Stimulated activated CD4-positive, alpha-beta T cell treated with anti-CD3 and anti-CD28 coated beads, Interleukin-4, amount 100 ng/mL, for 48 hours (primary cell): ENCODE results near the gene FZD10.

Experiments used
- DNase-seq, 2 donors: peaks; one replicate each; pipeline ENCODE4 v3.0.0-alpha.2; 2020; ENCODE audit warnings: low read depth in 2 of 2

FZD10 gene

DNA sequence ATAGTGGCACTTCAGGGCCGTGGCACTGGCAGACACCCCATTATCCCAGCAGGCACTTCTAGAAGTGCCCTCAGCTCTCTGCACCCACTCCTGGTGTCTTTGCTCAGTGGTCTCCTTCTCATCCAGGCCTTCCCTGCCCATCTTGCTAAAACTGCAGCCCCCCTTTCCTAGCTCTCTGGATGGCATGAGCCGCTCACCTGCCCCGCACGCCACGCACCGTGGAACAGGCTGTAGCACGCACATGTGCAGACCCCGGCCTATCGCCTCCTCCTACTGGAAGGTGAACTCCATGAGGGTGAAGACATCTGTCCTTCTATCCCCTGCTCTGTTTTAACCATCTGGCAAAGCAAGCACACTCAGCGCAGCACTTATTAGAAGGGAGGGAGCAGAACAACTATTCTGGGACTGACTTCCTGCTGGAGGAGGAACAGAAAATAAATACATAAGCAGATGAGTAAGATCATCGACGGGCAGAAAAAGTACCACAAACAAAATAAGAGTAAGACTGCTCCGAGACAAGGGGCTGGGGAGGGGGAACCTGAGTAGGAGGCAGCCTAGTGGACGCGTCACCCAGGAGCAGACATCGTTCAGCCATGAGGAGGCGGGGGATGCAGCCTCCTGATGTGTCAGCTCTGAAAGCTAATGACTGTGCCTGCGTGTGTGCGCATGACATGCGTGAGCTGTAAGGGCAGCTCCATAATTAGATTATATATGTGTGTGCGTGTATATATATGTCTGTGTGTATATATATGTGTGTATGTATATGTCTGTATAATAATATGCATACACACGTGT lies 7.8 kb upstream of the FZD10 start:
- no peak for DNase-seq

DNA sequence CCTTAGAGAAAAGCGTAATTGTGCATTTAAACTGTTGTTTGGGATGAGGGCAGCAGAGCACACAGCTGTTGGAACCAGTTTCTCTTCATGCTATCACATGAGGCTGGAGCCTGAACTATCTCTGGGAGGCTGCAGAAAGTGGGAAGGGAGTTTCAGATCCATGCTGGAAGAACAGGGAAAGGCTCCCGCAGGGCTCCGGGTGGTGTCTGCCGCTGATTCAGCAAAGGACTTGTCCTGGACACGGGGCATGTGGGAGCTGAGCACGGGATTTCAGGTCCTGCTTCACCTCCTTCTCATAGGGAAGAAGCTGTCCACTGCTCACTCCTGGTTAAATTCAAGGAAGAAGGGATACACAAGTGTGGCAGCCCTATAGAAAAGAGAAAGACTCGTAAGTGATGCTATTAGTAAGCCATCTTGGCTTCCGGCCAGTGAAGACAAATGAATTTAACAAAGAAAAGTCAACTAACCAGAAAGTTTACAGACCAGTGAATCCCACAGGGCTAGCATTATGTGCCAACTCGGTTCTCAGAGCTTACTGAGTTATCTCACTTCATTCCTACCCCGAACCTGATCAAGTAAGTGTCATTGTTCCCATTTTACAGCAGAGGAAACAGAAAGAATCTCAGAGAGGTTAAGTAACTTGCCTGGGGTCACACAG lies 6.7 kb upstream of the FZD10 start:
- DNase-seq = no peak

DNA sequence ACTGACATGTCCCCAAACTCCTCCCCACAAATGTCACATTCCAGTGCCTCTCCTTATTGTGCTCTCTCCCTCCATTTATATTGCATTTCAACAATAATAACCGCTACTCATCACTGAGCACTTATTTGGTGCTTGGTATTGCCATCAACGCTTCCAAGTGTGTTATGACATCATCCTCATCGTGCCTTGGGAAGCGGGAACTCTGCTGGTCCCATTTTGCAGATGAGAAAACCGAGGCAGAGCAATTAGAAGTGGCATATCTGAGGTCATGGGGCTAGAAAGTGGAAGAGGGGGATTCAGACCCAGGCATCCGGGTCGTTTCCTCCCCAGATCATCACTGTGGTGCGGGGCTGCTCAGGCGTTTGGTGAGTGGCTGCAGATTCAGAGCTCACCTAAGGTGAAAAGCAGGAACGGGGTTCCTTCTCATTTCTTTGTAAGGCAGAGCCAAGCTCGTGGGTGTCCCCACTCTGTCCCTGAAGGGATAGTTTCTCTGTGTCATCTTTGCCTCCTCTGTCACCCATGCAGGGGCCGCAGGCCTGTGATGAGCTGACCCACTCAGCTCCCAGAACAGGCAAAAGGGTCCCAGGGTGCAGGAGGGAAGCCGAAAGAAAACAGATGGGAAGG lies 5.5 kb upstream of the FZD10 start:
- no peak for DNase-seq

DNA sequence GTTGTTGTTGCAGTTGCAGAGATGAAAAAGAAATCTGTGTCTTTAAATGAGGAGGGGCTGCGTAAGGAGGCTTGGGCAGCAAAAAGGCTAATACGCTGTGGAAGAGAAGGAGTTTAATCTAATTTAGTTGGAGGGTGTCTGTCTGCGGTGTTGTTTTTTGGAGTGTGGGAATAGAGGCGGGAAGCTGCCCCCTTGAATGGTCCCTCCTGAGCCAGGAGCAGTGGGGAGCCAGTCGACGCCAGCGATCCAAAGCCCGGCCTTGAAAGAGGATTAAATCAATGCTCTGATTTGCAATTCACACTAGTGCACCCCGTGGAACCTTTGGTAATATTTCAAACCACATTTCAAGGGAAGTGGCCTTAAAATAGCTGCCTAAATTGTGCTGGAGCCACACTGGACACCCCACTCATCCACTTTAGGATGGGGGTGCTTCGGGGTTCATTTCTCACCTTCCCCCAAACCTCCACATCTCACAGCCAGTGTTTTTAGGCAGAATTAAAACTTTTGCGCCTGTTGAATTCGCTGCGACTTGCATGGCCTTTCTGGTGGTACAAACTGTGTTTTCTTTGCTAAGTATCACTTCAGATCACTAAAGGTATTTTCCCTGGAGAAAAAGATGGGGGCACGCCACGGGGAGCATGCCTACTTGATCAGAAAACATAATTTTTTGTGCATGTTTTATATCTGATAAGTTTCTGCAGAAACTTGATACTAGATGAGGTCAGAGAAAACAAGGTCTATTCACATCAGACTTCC lies 4.1 kb upstream of the FZD10 start:
- no peak for DNase-seq

DNA sequence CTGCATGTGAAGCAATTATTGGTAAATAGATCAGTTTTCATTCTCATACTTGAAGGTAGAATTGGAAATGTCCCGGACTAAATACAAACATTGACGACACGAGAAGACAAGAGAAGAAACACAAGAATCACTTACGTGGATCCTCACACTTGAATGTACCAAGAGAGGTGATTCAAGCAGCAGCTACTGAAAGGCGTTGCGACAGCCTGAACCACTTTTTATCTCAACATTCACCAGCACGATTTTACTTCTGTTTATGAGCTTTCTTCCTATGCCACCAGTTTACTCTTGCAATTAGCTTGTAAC lies 3.6 kb upstream of the FZD10 start:
- no peak for DNase-seq

DNA sequence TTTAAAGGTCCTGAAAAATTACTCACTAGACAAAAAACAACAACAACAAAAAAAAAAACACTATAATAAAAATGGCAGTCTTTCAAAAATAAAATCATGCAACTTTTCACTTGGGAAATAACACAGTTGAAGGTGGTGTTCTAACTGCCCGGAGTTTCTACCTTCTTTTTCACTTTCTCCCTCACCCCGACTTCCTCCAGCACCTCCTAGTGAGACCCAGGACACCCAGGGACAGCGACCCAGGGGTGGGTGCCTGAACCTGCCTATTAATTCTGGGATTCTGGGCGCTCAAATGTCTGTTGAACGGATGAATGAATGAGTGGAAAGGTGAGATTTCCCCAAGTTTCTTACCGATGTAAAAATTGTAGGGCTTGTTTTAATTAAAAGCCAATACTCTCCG lies 2.0 kb upstream of the FZD10 start:
- DNase-seq = no peak

DNA sequence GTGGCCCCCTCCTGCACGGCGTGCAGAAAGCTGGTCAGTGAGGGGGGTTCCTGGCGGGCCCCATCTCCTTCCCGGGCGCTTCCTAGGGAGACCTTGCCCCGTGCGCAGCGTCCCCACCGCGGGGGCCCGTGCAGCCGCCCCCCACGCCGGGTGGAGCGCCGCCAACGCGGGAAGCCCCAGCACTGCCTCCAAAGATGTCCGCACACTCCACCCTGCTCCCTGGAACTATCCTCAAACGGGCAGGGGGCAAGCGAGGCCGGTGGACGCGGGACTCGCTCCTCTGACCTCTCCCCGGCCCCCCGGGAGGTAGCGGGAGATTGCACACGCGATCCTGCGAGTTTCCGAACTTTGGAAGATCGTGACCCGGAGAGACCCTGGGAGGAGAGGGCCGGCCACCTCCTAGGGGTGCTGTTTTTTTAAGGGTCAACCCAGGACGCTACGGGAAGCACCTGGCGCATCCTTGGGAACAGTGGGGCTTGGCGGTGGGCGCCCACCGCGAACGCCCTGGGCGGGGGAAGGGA lies 1.5 kb upstream of the FZD10 start:
- DNase-seq = no peak

DNA sequence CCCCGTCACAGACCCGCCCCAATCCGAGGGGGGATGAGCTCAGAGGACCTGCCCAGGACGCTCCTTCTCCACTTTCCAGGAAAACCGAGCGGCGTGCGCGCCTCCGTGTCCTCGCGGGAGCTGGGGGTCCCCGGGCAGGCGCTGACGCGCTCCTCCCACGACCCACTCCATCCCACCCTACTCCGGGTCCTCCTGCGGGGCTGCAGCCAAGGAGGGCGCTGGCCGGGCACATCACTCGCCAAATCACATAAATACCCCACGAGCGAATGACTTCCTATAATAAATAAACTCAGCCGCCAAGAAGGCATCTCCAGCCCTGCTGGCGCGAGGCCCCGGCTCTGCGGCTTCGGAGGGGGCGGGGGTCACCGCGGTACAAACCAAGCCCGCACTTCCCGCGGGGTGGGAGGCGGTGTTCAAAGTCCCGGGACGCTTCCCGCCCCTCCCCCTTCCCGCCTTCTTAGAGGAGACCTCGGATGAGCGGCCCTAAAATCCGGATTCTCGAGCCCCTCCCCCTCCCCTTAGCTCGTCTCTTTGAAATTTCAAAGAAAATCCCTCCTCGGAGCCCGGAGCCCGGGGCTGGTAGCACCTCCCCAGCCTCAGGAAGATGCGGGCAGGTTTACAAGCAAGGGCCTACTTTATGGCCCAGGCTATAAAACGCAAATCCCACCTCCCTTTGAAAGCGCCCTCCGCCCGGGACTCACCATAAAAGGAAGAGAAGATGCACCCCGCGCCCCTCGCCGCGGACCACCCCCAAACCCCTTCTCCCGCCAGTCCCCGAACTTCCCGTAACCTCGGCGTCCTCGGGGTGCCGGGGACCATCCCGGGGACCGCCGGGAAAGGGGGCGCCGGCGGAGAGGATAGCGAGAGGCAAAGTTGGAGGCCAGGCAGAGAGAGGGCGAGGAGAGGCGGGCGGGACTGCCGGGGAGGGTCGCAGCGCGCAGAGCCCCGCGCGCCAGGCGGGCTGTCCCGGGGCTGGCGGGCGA lies 712 bp upstream of the FZD10 start:
- DNase-seq = no peak

DNA sequence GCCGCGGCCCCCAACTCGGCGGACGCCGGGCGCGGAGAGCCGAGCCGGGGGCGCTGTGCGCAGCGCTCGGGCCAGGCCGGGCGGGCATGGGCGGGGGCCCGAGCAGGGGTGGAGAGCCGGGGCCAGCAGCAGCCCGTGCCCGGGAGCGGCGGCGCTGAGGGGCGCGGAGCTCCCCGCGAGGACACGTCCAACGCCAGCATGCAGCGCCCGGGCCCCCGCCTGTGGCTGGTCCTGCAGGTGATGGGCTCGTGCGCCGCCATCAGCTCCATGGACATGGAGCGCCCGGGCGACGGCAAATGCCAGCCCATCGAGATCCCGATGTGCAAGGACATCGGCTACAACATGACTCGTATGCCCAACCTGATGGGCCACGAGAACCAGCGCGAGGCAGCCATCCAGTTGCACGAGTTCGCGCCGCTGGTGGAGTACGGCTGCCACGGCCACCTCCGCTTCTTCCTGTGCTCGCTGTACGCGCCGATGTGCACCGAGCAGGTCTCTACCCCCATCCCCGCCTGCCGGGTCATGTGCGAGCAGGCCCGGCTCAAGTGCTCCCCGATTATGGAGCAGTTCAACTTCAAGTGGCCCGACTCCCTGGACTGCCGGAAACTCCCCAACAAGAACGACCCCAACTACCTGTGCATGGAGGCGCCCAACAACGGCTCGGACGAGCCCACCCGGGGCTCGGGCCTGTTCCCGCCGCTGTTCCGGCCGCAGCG lies 639 bp downstream of the FZD10 start:
- DNase-seq = no peak

DNA sequence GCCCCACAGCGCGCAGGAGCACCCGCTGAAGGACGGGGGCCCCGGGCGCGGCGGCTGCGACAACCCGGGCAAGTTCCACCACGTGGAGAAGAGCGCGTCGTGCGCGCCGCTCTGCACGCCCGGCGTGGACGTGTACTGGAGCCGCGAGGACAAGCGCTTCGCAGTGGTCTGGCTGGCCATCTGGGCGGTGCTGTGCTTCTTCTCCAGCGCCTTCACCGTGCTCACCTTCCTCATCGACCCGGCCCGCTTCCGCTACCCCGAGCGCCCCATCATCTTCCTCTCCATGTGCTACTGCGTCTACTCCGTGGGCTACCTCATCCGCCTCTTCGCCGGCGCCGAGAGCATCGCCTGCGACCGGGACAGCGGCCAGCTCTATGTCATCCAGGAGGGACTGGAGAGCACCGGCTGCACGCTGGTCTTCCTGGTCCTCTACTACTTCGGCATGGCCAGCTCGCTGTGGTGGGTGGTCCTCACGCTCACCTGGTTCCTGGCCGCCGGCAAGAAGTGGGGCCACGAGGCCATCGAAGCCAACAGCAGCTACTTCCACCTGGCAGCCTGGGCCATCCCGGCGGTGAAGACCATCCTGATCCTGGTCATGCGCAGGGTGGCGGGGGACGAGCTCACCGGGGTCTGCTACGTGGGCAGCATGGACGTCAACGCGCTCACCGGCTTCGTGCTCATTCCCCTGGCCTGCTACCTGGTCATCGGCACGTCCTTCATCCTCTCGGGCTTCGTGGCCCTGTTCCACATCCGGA lies 1.4 kb downstream of the FZD10 start:
- no peak for DNase-seq

DNA sequence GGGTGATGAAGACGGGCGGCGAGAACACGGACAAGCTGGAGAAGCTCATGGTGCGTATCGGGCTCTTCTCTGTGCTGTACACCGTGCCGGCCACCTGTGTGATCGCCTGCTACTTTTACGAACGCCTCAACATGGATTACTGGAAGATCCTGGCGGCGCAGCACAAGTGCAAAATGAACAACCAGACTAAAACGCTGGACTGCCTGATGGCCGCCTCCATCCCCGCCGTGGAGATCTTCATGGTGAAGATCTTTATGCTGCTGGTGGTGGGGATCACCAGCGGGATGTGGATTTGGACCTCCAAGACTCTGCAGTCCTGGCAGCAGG lies 1.9 kb downstream of the FZD10 start:
- DNase-seq = no peak

DNA sequence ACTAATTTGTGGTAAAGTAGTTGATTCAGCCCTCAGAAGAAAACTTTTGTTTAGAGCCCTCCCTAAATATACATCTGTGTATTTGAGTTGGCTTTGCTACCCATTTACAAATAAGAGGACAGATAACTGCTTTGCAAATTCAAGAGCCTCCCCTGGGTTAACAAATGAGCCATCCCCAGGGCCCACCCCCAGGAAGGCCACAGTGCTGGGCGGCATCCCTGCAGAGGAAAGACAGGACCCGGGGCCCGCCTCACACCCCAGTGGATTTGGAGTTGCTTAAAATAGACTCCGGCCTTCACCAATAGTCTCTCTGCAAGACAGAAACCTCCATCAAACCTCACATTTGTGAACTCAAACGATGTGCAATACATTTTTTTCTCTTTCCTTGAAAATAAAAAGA lies 2.7 kb downstream of the FZD10 start:
- DNase-seq = no peak

DNA sequence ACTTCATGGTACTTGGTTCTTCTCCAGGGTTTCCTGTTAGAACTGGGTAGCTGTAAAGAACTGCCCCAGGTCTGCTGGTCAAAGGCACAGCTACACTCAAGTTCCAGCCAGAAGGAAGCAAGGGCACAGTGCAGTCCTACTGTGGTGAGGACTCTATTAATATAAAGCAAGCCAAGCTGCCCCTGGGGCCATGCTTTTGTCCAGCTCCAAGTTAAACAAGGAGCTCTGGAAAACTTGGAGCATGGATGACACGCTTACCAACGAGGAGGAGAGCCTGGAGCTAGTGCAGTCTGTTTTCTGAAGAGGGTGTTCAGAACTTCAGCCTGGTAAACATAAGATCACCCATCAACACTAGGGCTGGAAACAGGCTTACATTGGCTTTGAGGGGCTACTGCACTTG lies 4.0 kb downstream of the FZD10 start:
- DNase-seq = no peak

DNA sequence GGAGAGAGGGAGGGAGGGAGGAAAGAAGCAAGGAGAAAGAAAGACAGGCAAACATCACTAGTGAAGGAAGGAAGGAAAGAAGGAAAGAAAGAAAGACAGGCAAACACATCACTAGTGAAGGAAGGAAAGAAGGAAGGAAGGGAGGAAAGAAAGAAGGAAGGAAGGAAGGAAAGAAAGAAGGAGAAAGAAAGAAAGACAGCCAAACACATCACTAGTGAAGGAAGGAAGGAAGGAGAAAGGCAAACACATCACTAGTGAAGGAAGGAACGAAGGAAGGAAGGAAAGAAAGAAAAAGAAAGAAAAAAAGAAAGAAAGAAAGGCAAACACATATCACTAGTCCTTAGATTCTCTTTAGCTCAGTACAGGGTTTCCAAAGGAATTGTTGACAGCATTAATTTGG lies 5.3 kb downstream of the FZD10 start:
- no peak for DNase-seq

DNA sequence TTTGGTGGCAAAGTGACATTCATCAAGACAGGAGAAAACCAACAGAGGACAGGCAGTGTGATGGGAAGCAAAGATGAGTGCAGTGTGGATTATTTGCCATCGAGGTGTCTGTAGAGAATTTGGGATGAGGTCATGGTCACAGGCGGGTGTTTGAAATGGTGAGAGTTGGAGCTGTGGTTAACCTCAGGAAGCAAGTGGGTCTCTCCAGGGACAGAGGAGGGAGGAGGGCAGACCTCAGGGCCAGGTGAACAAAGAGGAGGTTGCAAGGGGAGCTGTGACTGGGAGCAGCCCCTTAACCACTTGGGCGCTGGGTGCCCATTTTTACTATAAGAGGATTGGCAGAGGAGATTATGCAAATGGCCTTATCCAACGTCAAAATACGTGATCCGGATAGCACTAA lies 7.0 kb downstream of the FZD10 start:
- DNase-seq = no peak

DNA sequence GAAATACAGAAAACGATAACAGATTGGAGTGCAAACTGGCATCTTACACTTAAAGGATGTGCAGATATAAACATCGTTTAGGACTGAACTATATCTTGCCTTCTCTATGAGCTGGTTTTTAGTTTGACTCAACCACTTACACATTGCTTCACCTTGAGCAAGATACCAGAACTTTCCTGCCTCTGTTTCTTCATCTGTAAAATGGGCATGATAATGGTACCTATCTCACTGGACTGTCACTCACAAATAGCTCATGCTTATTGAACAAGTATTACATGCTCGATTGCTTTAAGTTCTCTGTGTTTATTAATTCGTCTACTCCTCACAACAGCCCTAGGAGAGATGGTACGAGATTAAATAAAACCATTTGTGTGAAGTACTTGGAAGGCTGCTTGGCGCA lies 7.7 kb downstream of the FZD10 start:
- DNase-seq = no peak

DNA sequence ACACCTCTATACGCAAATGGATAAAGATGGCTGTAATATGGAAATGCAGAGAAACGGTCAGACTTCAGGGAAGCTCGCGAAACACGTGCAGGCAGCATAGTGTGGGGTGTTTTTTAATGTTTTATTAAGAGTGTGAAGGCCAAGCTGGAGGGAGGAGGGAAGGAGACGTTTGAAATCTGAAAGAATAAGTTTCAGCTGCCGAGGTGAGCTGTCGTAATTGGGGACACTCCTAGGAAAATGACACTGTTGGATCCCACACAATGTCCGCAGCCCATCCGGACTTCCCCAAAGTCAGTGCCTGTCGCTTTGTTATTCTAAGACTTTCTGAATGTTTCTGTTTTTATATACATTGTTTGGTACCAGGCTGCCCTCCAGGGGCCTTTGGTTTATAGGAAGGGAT lies 8.3 kb downstream of the FZD10 start:
- no peak for DNase-seq

DNA sequence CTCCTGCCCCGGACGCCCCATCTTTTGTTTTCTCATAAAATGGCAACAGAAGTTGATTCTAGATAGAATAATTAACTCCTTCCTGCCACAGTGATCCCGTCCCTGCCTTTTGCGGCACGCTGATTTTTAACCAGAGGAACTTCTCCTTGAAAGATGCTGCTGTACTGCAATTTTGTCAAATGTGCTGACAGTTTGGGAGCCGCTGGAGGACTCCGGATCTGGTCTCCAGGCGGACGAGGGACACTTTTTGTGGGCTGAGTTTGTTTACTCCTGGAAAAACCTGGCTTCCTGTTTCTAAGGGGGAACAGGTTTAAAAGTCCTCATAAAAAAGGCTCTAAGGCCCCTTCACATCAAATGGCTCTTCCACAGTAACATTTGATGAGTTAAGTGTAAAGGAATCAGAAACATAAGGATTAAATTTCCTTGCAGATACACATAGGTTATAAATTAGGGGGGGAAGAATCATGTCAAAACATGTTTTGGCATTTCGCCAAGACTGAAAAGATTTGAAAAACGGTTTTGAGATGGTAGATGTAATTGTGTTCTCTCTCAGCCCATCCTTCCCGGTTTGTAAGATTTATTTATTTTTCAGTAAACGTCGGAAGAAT lies 15.5 kb downstream of the FZD10 start:
- DNase-seq = no peak

DNA sequence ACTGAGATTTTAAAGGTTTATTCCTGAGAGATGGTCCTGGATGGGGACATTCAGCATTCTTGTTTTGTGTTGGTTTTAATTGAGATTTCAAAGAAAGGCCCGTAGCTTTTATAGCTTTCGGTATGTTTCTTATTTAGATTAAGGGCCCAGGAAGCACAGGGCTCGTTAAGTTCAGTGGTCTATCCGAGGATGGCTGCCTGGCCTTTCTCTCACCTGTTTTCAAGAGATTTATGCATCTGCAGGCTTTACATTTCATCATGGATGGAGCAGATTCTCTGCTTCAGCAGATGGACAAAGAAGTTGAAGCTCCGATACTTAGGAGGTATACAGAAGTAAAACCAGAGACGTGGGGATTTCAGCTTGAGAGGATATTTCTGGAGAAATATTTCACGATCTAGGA lies 16.0 kb downstream of the FZD10 start:
- DNase-seq = no peak

DNA sequence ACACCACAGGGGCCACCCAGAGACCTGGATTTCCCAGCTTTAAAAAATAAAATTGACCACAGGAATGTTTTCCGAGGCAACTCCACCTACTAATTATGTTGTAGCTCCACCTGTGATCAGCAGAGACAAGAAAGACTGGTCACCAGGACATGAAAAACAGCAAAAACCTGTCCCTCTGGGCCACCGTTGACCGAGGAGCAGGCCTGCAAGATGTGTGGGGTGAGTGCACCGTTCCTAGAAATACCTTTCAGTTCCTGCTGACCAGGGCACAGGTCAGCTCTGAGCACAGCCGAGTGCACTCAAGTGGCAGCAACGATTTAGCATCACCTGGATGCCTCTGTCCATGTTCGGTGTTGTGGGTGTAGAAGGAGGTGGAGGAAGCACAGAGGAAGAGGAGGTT lies 16.9 kb downstream of the FZD10 start:
- DNase-seq = no peak
